GM06990 (cell line): ENCODE data around the gene ALG9.

Source experiments
- DNase-seq: peaks from one replicate; pipeline ENCODE4 v3.0.0-alpha.2; 2011; ENCODE audit not compliant: insufficient read length; ENCODE audit errors: extremely low read depth
- H3K27me3 ChIP-seq: replicated peaks from 2 replicates; pipeline ENCODE4 v1.6.0; 2011; ENCODE audit warnings: low read length; ENCODE audit not compliant: control insufficient read depth, insufficient read depth
- H3K36me3 ChIP-seq: 2 replicates; pipeline ENCODE4 v1.5.1; 2011; ENCODE audit warnings: low read length; ENCODE audit not compliant: control insufficient read depth, insufficient read depth
- H3K4me3 ChIP-seq: replicated peaks from 2 replicates; pipeline ENCODE4 v1.5.1; 2011; ENCODE audit warnings: low read depth, mild to moderate bottlenecking, control low read depth, low read length
- TF ChIP-seq, protein P1 (sequence below): IDR thresholded peaks from 2 replicates; pipeline ENCODE4 v1.5.1; 2011; ENCODE audit warnings: low read length, control low read depth, mild to moderate bottlenecking, inconsistent platforms; ENCODE audit not compliant: insufficient read depth, poor library complexity, severe bottlenecking

The ALG9 gene

DNA sequence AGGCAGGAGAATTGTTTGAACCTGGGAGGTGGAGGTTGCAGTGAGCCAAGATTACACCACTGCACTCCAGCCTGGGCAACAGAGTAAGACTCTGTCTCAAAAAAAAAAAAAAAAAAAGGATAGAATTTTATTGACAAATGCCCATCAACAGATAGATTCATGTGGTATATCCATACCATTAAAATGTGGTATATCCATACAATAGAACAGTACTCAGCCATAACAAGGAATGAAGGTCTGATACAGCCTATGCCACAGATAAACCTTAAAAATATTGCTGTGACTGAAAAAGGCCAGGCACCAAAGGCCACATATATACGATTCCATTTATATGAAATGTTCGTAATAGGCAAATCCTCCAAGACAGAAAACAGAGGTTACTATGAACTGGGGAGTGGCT lies 59.9 kb downstream of the ALG9 start:
- peaks cover 1% of the 10 kb centered on the region for H3K36me3 ChIP-seq
- TF ChIP-seq, protein P1, sequence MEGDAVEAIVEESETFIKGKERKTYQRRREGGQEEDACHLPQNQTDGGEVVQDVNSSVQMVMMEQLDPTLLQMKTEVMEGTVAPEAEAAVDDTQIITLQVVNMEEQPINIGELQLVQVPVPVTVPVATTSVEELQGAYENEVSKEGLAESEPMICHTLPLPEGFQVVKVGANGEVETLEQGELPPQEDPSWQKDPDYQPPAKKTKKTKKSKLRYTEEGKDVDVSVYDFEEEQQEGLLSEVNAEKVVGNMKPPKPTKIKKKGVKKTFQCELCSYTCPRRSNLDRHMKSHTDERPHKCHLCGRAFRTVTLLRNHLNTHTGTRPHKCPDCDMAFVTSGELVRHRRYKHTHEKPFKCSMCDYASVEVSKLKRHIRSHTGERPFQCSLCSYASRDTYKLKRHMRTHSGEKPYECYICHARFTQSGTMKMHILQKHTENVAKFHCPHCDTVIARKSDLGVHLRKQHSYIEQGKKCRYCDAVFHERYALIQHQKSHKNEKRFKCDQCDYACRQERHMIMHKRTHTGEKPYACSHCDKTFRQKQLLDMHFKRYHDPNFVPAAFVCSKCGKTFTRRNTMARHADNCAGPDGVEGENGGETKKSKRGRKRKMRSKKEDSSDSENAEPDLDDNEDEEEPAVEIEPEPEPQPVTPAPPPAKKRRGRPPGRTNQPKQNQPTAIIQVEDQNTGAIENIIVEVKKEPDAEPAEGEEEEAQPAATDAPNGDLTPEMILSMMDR: no peak

DNA sequence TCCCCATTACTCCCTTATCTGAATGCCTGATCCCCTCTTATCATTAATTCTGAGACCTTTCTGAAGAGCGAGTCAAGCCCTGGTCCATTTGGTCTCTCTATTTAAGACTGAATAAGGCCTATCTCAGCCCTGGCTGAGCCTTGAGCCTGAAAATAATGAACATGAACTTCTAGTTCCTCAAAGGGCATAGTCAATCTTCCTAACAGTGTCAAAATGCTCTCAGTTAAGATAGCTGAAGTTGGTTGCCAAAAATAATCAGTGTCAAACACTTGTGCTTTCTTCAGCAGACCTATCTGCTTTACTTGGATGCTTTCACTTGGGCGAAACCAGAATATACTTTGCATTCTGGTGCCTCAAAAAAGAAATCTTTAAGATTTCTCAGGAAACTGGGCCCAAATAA lies 62.5 kb downstream of the ALG9 start:
- H3K4me3 ChIP-seq: no peak overlapping the region
- no peak for DNase-seq
- TF ChIP-seq, protein P1: no peak
- peaks cover 3% of the 10 kb centered on the region for H3K36me3 ChIP-seq
- H3K27me3 ChIP-seq: no peaks in the 10 kb centered on the region

More for the DNA sequence above, 59.9 kb downstream of the ALG9 start:
- no peak for DNase-seq
- Histone ChIP-seq H3K4me3 (no peak overlapping the region), H3K27me3 (no peaks in the 10 kb centered on the region)

DNA sequence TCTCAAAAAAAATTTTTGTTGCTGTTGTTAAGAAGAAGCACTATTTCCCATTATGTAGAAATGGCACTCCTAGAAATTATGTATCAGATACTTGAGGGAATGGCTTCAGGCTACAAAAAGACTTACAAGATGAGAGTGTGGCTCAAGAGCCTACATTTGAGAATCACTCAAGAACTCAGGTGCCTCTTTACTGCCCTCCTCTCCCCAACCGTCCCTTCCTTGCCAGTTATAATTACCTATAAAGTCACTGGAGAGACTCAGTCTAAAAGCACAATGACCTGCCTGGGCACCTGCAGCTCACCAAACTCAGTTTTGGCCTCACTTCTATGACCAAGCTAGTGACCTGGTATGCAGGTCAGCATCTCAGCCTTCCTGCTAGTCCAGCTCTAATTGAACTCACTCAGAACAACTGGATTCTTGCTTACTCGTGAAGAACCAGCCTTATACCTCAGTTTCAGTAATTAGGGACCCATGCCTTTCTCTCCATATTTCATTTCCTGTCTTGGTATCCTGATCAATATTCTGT lies 63.3 kb downstream of the ALG9 start:
- TF ChIP-seq, protein P1: no peak
- Histone ChIP-seq H3K4me3 (no peak overlapping the region), H3K36me3 (peaks cover 3% of the 10 kb centered on the region), H3K27me3 (no peaks in the 10 kb centered on the region)
- no peak for DNase-seq

DNA sequence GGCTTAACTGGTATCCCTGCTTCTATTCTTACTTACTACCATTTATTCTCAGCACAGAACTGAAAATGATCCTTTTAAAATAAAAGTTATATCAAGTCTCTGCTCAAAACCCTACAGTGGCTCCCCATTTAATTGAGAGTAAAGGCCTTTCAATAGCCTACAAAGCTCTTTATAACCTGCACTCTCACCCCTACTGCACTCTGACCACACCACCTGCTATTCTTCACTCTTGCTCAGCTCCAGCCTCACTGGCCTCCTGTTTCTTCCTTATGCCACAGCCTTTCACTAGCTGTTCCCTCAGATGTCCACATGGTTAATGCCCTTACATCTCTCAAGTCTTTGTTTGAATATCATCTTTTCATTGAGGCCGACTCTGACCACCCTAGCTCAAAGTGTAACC lies 64.3 kb downstream of the ALG9 start:
- Histone ChIP-seq H3K27me3 (no peaks in the 10 kb centered on the region), H3K4me3 (no peak overlapping the region), H3K36me3 (peaks cover 3% of the 10 kb centered on the region)
- no peak for DNase-seq
- TF ChIP-seq, protein P1: no peak

DNA sequence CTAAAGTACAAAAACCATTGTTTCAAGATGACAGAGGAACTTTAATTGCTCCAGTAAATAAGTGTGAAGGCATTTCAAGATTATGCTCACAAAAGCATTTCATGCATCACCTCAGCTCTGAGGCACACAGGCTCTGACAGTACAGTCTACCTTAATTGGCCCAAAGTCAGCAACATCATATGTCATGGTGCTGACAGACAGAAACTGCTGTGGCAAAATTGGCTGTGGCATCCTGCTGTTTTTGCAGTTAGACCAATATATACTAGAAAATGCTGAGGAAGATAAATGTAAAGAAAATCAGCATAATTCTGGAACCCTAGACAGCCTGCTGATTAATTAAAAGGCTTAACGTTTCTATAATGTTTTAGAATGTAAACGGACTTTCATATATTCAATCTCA lies 70.2 kb downstream of the ALG9 start:
- no peaks in the 10 kb centered on the region for H3K27me3 ChIP-seq
- TF ChIP-seq, protein P1: no peak
- no peak overlapping the region for H3K4me3 ChIP-seq
- peaks cover 2% of the 10 kb centered on the region for H3K36me3 ChIP-seq
- DNase-seq: no peak

DNA sequence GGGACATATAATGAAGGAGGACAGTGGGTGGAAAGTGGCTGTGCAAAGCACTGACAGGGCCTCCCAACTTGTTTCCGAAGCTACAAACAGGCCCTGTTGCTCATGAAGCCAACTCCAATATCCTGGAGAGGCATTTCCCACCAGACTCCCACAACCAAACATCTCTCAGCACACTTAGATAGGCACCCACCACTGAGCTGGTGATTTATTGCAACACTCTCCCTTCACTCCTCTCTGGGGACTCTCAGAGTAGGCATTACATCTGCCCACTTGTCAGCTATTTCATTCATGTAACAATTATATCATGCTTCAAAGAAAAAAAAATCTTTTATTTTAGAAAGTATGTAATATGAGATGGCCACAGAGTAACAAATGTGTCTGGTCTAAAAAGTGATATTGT lies 73.1 kb downstream of the ALG9 start:
- no peaks in the 10 kb centered on the region; the same call in none of the 2 replicates for H3K36me3 ChIP-seq
- no peak for DNase-seq
- TF ChIP-seq, protein P1: no peak
- no peaks in the 10 kb centered on the region for H3K27me3 ChIP-seq
- H3K4me3 ChIP-seq: no peak overlapping the region
